ENCODE measurements around the gene AXL. TPM values are rescaled to one million over a fixed set of nuclear protein-coding genes. Genes with fewer than 3 reads are reported as not detected.
A peak's percentile ranks its signal among the peaks of the same experiment; 100 is the strongest.

The AXL gene
- polyA plus RNA-seq, 12 donors: 14.8 to 207 (median 28.6) TPM

DNA sequence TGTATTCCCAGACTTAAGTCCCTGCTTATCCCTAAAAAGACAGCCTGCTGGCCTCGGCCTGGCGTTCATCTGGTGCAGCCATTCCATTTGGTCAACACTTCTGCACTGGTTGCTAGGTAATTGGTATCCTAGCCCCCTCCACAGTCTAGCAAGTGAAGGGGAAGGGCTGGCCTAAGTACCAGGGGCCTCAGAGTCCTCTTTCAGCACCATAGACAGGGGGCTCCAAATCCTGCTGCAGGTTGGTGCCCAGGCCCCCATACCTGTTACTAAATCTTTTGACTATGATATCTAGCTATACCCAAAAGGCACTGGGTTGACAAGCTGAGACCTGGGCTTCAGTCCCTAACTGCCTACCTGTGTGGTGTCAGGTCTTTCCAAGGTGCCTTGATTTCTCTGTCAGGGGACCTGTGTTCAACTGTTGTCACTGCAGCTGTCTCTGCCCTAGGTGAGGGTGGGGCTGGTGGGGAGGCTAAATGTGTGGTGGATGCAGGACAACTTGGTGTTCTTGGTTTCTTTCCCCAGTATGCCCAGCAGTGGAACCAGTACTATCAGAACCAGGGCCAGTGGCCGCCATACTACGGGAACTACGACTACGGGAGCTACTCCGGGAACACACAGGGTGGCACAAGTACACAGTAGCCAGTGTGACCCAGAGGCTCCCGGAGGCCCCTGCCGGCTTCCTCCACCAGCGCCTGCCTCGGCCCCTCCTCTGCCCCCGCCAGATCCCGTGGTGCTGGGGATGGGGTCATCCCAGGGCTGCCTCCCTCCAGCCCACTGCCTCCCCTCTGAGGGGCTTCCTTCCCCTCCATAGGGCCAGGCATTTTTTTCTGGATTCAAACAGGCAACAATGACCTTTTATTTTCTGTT is 87.1 kb downstream of the AXL start:
- DNase-seq: no peak

DNA sequence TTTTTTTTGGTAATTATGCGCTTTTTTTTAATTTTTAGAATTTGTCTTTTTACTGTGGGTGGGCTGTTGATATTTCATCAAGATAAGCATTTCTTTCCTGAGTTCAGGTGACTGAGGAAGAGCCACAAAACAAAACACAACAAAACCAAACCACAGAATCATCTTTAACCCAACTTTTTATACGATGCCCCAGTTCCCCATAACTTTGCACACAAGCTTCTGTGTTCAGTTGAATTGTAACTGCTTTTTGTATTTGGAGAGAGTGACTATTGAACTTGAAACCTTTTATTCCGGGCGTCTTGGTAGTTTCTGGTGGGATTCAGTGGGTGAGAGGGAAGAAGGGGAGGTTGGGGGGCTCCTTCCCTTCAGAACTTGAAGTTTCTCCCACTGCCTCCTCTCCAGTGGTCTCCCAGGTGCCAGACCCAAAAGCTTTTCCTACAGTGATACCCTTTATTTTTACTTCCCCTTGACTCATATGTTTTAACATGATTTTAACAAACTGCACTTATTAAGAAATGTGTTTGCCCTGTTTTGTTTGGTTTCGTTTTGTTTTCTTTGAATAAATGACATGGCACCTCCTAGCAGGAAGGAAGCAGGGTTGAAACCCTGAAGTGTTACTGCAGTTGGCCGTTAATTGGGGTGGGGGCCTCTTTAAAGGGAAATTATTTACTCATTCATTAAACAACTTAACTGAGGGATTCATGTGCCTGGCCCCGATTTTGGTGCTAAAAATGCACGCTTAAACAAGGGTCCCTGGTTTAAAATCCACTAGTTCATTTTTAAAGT is 88.3 kb downstream of the AXL start:
- DNase-seq: no peak

DNA sequence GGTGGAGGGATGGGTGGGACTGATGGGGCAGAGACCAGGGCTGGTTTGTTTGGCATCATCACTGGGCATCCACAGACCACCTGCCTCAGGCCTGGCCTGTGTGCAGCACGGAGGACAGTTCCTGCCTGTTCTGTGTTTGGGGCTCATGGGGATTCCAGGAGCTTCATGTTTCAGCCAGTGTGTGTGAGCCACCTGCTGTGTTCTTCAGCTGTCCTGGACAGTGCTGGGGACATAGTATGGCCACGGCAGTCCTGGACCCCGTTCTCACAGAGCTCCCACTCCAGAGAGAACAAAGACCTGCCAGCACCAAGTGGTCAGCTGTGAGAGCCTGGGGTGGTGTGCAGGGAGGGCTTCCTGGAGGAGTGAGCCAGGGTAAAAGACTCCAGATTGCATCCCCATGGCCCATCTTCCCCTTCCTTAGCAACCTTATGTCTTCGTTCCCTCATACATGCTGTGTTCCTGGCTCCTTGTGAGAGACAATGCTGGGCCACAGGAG is 89.0 kb downstream of the AXL start:
- no peak for DNase-seq

DNA sequence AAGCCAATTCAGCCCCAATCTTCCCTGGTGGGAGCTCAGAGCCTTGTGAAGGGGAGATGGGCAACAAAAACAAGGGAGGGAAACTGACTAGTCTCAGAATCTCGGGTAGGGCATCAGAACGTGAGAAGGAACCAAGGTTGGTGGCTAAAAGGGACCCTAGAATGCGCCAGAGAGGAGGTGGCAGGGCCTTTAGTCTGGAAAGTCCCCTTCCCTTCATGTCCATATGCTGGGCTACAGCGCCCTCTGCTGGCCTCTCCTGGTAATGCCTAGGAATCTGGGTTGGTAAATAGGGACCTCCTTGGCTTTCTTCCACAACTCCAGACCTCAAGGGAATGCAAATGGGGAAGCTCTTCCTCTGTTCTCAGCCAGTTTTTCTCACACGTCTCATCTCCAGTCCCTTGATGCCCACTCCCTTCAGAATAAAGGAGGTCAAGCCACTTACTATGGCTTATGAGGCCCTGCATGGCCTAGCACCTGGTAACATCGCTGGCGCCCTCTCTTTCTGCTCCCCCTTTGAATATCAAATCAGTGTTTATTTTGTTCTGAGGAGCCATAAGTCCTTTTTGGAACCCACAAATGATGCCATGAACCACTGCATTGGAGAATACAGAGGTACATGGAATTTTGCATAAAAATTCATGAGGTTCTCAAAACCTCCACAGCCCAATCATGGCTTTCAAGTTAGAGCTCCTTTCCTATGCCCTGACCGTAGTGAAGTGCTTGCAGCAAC is 89.6 kb downstream of the AXL start:
- DNase-seq: peak; percentile 94

DNA sequence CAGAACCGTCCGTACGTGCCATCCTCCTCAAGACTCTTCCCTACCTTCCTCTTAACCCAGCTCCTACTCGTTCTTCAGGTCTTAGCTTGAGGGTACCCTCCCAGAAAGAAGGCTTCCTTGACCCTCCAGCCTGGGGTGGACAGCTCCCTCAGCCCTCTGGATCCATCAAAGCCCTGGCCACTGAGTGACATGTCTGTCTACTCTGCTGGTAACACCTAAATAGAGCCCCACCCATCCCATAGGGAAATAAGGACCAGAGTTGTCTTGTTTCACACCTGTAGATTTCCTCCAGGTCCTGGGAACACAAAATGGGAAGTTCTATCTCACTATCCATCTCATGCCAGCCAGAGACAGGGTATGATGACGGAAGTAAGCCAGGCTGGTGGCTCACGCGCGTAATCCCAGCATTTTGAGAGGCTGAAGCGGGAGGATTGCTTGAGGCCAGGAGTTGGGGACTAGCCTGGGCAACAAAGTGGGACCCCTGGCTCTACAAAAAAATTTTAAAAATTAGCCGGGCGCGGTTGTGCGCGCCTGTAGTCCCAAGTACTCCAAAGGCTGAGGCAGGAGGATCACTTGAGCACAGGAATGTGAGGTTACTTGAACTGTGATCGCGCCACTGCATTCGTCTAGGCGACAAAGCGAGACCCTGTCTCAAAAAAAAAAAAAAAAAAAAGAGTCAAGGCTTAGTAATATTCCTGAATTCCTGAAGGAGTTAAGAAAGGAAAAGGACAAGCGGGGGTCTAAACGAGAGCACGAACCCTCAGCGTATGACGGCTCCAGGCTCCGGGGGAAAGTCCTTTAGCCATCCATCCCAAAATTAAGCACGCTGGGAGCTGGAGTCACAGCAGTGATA is 90.4 kb downstream of the AXL start:
- DNase-seq: no peak

DNA sequence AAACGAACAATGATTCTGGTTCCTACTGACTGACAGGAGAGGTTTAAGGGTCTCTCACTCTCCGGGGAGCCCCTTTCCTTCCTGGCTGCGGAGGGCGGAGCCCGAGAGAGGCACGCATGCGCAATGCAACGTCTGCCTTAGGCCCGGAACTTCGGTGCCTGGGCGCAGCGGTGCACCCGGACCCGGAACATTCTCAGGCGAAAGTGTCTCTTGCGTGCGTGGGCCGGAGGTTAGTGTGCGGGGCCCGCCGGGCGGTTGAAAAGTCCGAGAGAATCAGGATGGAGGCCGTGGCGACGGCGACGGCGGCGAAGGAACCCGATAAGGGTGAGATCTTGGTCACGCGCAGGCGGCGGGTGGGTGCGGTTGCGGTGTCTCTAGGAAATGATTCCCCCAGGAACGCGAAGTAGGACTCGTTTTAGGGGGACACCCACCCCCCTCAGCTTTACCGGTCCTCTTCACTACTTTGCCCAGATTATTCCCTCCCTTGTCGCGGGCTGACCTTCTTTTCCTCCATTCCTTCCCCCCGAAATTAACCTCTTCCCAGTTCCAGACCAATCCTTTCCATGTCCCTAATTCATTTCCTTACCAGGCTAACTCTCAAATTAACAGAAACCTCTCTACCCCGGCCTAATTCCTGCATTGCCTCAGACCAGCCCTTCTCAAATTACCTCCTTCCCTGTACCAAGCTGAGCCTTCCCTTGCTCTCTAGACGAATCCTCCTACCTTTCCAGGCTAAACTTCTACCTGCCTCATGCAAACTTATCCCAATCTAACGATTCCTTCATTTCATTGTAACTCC is 91.2 kb downstream of the AXL start, which contains the start of gene CCDC97:
Gene CCDC97, plus strand, starts transcription at position 140 of the 799 bp plus-strand sequence. Its CDS starts 139 bp downstream, at position 279.
- DNase-seq: peak; percentile 94

DNA sequence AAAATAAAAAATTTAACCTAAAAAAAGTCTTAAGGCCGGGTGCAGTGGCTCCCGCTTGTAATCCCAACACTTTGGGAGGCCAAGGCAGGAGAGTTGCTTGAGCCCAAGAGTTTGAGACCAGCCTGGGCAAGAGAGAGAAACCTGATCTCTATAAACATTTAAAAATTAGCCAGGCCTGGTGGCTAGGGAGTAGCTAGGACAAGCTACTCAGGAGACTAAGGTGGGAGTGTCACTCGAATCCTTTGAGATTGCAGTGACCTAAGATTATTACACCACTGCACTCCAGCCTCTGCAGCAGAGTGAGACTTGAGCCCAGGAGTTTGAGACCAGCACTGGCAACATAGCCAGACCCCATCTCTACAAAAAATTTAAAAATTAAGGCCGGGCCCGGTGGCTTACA is 92.0 kb downstream of the AXL start:
- no peak for DNase-seq

Other genes starting within 250 kb of the AXL start
- gene CYP2B6, start 227.9 kb upstream of the AXL start, polyA plus RNA-seq (ENCODE audit: insufficient read length in 12 of 12): under 1 TPM in 2 of 12 donors, not detected in 10; 0.09 TPM
- gene CYP2A13, start 130.8 kb upstream of the AXL start, polyA plus RNA-seq (ENCODE audit: insufficient read length in 12 of 12): not detected
- under 1 TPM in 2 of 12 donors, not detected in 10; 0.22 to 0.32 TPM for gene CYP2F1, start 104.8 kb upstream of the AXL start, polyA plus RNA-seq (ENCODE audit: insufficient read length in 12 of 12)
- 1 to 10 TPM in 3 of 12 donors, under 1 TPM in 7, not detected in 2; 0.20 to 6.2 (median 0.44) TPM for gene CYP2S1, start 26.0 kb upstream of the AXL start, polyA plus RNA-seq (ENCODE audit: insufficient read length in 12 of 12)
- gene HNRNPUL1, start 45.1 kb downstream of the AXL start, polyA plus RNA-seq (ENCODE audit: insufficient read length in 12 of 12): 1,000 to 10,000 TPM in 1 of 12 donors, 100 to 1,000 TPM in 11; 136 to 1,638 (median 158) TPM
- gene CCDC97, start 90.9 kb downstream of the AXL start, polyA plus RNA-seq (ENCODE audit: insufficient read length in 12 of 12): 10 to 100 TPM in 11 of 12 donors, not detected in 1; 29.3 to 58.0 (median 34.4) TPM
- 10 to 100 TPM in 11 of 12 donors, not detected in 1; 13.6 to 35.4 (median 18.1) TPM for gene TGFB1, start 134.7 kb downstream of the AXL start, polyA plus RNA-seq (ENCODE audit: insufficient read length in 12 of 12)
- gene B9D2, start 144.9 kb downstream of the AXL start, polyA plus RNA-seq (ENCODE audit: insufficient read length in 12 of 12): 1 to 10 TPM in 10 of 12 donors, not detected in 2; 1.5 to 3.2 (median 2.3) TPM
- gene TMEM91, start 157.3 kb downstream of the AXL start, polyA plus RNA-seq (ENCODE audit: insufficient read length in 12 of 12): 10 to 100 TPM in 2 of 12 donors, 1 to 10 TPM in 8, not detected in 2; 3.5 to 14.2 (median 5.2) TPM
- 10 to 100 TPM in 11 of 12 donors, not detected in 1; 11.0 to 35.4 (median 14.1) TPM for gene EXOSC5, start 178.1 kb downstream of the AXL start, polyA plus RNA-seq (ENCODE audit: insufficient read length in 12 of 12)
- gene BCKDHA, start 178.6 kb downstream of the AXL start, polyA plus RNA-seq (ENCODE audit: insufficient read length in 12 of 12): 10 to 100 TPM in 11 of 12 donors, not detected in 1; 19.2 to 69.1 (median 25.6) TPM
- 1 to 10 TPM in 10 of 12 donors, under 1 TPM in 1, not detected in 1; 0.75 to 7.7 (median 2.1) TPM for gene B3GNT8, start 208.2 kb downstream of the AXL start, polyA plus RNA-seq (ENCODE audit: insufficient read length in 12 of 12)
- gene DMAC2, start 220.7 kb downstream of the AXL start, polyA plus RNA-seq (ENCODE audit: insufficient read length in 12 of 12): 10 to 100 TPM in 11 of 12 donors, not detected in 1; 34.6 to 76.0 (median 38.3) TPM
- under 1 TPM in 6 of 12 donors, not detected in 6; 0.19 to 0.46 (median 0.33) TPM for gene ERICH4, start 223.9 kb downstream of the AXL start, polyA plus RNA-seq (ENCODE audit: insufficient read length in 12 of 12)

Measured in muscle of arm (tissue), 12 donors.